ENCODE data around the gene TSEN2.
A peak's percentile ranks its signal among the peaks of the same experiment; 100 is the strongest.
"Not testable (repeated sequence)": the region's sequence is repeated elsewhere in the genome, so short reads cannot be mapped to it uniquely, and the experiment has no call there.

The TSEN2 gene

DNA sequence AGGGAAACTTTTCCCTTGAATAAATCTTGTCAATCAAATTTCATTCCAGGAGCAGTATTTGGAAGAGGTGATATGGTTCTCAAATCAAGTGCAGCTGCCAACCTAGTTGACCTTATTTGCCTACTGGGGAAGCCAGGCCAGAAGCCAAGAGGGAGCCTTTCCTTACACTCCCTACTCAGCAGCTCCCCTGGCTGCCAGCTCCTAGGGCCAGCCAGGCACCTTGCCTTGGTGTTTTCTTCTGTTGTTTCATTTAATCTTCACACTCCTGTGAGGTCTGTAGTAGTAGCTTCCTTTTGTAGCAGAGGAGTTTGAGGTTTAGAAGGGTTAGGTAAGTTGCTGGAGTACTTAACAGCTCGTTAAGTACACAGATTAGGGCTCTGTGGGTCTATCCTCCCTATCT, 38.4 kb downstream of the TSEN2 start:
- H3K9me3 Mint-ChIP-seq (ENCODE audit: low read depth): no peaks in the 10 kb centered on the region
- H3K4me1 Mint-ChIP-seq (ENCODE audit: low read depth): no peaks in the 10 kb centered on the region
- peaks cover 25% of the 10 kb centered on the region for H3K36me3 Mint-ChIP-seq

DNA sequence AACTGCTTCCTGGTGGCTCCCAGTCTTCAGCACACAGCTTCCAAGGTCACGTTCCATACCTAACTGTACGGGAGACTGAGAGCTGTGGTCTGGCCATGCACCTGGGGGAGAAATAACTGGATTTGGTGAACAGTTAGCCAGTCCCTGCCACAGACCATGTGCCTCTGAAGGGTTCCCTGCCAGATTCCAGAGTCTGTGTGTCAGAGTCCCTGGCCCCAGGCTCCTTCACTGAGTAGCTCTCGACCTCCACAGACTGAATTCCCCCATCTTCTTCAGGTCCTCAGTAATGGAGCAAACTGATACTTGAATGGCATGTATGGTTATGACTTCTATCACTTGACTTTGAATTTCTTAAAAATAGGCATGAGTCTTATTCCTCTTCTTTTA, 43.5 kb downstream of the TSEN2 start:
- Mint-ChIP-seq H3K27me3 (no peaks in the 10 kb centered on the region), H3K4me1 (ENCODE audit: low read depth) (no peaks in the 10 kb centered on the region), H3K27ac (no peak overlapping the region), H3K9me3 (ENCODE audit: low read depth) (no peaks in the 10 kb centered on the region), H3K4me3 (no peak overlapping the region), H3K36me3 (peaks cover 32% of the 10 kb centered on the region)

More for the DNA sequence above, 38.4 kb downstream of the TSEN2 start:
- Mint-ChIP-seq H3K27ac (no peak overlapping the region), H3K27me3 (no peaks in the 10 kb centered on the region), H3K4me3 (no peak overlapping the region)

DNA sequence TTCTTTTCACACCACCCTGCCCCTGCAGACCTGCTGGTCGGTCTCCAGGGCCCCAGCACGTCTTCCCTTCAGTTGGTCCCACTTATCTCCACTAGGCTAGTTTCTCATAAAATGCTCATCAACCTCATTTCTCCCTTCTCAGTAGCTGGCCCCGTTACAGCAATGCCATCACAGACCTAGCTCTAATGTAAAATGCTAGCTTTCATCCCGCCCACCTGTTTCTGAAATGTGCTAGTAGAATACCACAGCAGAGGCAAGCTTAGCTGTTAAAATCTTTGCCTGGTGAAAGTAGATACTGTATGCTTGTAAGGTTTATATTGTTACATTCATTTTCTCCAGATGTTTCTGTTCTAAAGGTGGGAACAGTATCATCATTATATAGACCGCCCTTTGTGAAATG, 47.9 kb downstream of the TSEN2 start:
- no peaks in the 10 kb centered on the region for H3K27me3 Mint-ChIP-seq
- peaks cover 19% of the 10 kb centered on the region for H3K36me3 Mint-ChIP-seq
- no peak overlapping the region for H3K27ac Mint-ChIP-seq
- no peak overlapping the region for H3K4me3 Mint-ChIP-seq
- no peaks in the 10 kb centered on the region for H3K9me3 Mint-ChIP-seq (ENCODE audit: low read depth)
- no peaks in the 10 kb centered on the region for H3K4me1 Mint-ChIP-seq (ENCODE audit: low read depth)

DNA sequence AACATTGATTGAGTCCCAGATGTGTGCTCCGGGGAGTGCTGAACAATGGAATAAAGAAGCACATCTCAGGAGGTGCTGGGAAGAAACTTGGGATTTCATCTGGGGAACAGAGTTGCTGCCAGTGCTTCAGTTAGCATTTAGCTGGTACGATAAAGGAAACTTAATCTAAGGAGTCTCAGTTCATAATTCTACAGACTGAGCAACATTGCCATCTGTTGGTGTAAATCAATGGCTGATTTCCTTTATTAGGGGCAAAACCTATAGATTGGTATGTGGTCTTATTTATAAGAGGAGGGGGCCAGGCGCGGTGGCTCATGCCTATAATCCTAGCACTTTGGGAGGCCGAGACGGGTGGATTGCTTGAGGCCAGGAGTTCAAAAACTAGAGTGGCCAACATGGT, 52.1 kb downstream of the TSEN2 start:
- Mint-ChIP-seq H3K27ac (no peak overlapping the region), H3K36me3 (peaks cover 9% of the 10 kb centered on the region), H3K9me3 (ENCODE audit: low read depth) (no peaks in the 10 kb centered on the region), H3K27me3 (no peaks in the 10 kb centered on the region), H3K4me3 (no peak overlapping the region), H3K4me1 (ENCODE audit: low read depth) (no peaks in the 10 kb centered on the region)

DNA sequence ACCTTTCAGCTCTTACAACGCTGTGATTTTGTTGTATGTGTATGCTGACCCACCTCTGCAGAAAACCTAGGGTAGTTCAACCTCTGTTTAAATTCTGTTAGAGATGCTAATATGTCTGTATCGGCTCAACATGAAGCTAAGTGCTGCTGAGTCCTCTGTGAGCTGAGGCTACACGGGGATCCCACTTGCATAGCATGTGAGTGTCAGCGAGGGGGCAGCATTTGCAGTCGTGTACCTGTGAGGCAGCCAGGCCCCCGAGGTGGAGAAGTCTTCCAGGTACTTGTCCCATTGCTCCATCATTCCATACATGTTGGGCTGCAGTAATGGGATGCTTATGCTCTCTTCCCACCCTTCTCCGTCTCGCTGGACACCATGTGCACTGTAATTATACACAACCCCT, 57.3 kb downstream of the TSEN2 start:
- Mint-ChIP-seq H3K4me1 (ENCODE audit: low read depth) (peaks cover 2% of the 10 kb centered on the region), H3K9me3 (ENCODE audit: low read depth) (no peaks in the 10 kb centered on the region), H3K4me3 (no peak overlapping the region), H3K36me3 (no peaks in the 10 kb centered on the region), H3K27ac (no peak overlapping the region), H3K27me3 (no peaks in the 10 kb centered on the region)

DNA sequence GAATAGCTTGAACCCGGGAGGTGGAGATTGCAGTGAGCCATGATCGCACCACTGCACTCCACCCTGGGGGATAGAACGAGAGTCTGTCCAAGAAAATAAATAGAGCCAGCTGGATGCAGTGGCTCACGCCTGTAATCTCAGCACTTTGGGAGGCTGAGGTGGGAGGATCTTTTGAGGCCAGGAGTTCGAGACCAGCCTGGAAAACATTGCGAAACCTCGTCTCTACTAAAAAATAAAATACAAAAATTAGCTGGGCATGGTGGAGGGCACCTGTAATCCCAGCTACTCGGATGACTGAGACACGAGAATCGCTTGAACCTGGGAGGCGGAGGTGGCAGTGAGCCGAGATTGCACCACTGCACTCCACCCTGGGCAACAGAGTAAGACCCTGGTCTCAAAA, 59.2 kb downstream of the TSEN2 start:
- H3K9me3 Mint-ChIP-seq (ENCODE audit: low read depth); H3K36me3 Mint-ChIP-seq; H3K27me3 Mint-ChIP-seq; H3K4me3 Mint-ChIP-seq; H3K4me1 Mint-ChIP-seq (ENCODE audit: low read depth); H3K27ac Mint-ChIP-seq: not testable (repeated sequence)

DNA sequence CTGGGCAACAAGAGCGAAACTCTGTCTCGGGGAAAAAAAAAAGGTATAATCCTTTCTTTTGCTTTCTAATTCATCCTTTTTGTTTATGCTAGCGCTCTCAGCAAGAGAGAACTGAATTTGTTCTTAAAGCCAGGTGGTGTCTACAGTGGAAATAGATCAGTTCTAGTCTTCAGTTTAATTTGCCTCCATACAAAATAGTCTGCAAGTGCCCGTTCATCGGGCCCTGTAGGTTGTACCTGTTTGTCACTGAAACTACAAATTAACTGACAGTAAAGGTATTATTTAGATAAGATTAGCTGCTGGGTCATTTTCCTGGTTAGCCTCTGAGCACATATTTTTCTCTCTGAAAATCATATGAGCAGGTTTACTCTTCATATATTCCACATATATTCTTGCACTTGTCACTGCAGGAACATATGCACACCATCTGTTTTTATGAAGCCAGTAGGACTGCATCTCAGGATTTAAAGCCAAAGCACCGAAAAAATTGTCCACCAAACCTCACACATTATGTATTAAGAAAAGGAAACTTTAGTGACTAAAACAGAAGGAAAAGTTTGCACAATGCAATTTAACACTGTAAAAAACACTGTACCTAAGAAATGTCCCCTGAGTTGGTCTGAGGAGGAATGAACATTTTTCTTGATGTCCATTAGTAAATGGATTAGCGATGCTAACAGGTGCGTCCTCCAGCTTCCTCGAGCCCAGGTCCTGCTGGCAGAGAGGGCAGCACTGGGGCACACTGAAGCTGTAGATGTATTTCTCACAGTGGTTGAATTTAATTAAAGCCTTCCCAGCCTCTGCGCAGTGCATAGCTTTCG, 60.6 kb downstream of the TSEN2 start:
- Mint-ChIP-seq H3K4me1 (ENCODE audit: low read depth) (peaks cover 2% of the 10 kb centered on the region), H3K36me3 (no peaks in the 10 kb centered on the region), H3K9me3 (ENCODE audit: low read depth) (no peaks in the 10 kb centered on the region), H3K27me3 (no peaks in the 10 kb centered on the region), H3K4me3 (no peak overlapping the region), H3K27ac (no peak overlapping the region)

DNA sequence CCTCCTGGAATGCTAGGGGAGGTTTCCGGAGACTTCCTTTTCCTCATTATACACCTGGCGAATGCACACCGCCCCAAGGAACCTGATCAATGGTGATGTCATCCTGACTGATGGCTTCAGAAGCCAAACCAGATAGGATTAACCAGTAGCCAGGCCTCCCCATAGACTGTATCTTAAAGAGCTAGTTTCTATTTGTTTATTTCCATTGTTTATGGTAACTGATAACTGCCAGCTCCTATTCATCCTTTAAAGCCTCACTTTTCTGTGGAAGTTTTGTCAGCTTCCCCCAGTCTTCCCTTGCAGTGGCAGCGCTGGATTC, 61.2 kb downstream of the TSEN2 start, which contains the start of gene MKRN2OS:
TSS of gene MKRN2OS (minus strand) at position 27 of the 319 bp plus-strand sequence. CDS start 35 bp downstream, outside the sequence.
- Mint-ChIP-seq H3K4me1 (ENCODE audit: low read depth) (peaks cover 2% of the 10 kb centered on the region), H3K27me3 (no peaks in the 10 kb centered on the region), H3K36me3 (no peaks in the 10 kb centered on the region), H3K27ac (no peak within 1 kb of the TSS), H3K4me3 (no peak within 1 kb of the TSS), H3K9me3 (ENCODE audit: low read depth) (no peaks in the 10 kb centered on the region)

DNA sequence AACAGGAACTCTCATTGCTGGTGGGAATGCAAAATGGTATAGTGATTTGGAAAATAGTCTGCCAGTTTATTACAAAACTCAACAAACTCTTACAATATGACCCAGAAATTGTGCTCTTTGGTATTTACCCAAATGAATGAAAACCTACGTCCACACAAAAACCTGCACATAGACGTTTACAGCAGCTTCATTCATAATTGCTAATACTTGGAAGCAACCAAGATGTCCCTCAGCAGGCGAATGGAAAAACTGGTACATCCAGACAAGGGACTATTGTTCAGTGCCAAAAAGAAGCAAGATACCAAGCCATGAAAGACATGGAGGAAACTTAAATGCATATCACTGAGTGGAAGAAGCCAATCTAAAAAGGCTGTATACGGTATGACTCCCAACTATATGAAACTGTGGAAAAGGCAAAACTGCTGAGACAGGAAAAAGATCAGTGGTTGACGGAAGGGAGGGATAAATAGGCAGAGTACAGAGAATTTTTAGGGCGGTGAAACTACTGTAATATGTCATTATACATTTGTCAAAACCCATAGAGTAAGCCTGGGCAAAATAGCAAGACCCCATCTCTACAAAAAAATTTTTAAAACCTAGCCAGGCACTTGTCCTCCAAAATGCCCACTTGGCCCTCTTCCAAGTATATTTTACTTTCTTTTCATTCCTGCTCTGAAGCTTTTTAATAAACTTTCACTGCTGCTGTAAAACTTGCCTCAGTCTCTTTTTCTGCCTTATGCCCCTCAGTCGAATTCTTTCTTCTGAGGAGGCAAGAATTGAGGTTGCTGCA, 65.9 kb downstream of the TSEN2 start:
- H3K27me3 Mint-ChIP-seq: peaks cover 8% of the 10 kb centered on the region
- H3K27ac Mint-ChIP-seq: no peak overlapping the region
- H3K4me3 Mint-ChIP-seq: no peak overlapping the region
- H3K36me3 Mint-ChIP-seq: no peaks in the 10 kb centered on the region
- no peaks in the 10 kb centered on the region for H3K9me3 Mint-ChIP-seq (ENCODE audit: low read depth)
- H3K4me1 Mint-ChIP-seq (ENCODE audit: low read depth): peaks cover 9% of the 10 kb centered on the region

DNA sequence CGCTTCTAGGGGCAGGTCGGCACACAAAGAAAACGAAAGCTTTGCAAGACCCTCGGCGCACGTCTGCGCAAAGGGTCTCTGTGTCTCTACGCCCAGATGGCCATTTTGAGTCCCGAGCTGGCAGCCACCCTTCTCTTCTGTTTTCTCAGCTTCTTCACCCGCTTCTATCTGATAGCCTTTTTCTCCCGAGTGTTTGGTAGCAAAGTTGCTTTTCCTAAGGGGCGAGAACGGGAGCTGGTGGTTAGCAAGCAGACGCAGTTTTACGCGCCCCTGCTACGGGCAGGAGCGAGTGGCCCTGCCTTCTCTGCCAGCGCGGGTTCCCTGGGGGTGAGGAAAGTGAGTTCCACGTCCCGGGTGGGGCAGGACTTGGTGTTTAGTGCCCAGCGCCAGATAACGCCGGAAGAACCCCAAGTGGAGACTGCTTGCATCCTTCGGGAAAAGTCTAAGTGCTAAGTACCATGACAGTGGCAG, 69.7 kb downstream of the TSEN2 start:
- peaks cover 33% of the 10 kb centered on the region for H3K4me1 Mint-ChIP-seq (ENCODE audit: low read depth)

DNA sequence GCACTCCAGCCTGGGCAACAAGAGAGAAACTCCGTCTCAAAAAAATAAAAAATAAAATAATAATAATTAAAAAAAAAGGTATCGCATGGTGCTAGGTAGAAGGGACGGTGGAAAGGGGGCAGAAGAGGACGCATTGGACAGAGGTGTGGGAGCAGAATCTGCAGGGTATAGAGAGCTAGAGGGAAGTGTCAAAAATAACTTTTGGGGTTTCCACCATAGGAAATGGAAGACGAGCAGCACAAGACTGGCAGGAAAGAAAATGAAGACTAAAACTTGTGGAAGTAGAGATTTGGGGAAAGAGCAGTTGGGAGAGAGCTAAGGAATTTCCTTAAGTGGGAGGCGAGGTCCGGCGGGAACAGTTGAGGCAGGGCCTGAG, 72.0 kb downstream of the TSEN2 start:
- Mint-ChIP-seq H3K4me1 (ENCODE audit: low read depth) (peaks cover 56% of the 10 kb centered on the region), H3K27ac (peak overlapping the region; percentile 64), H3K36me3 (peaks cover 4% of the 10 kb centered on the region), H3K9me3 (ENCODE audit: low read depth) (no peaks in the 10 kb centered on the region), H3K4me3 (peak overlapping the region; percentile 97), H3K27me3 (peaks cover 15% of the 10 kb centered on the region)

More for the DNA sequence above, 69.7 kb downstream of the TSEN2 start:
- Mint-ChIP-seq H3K27me3 (peaks cover 15% of the 10 kb centered on the region), H3K27ac (no peak overlapping the region), H3K36me3 (peaks cover 2% of the 10 kb centered on the region), H3K9me3 (ENCODE audit: low read depth) (no peaks in the 10 kb centered on the region), H3K4me3 (peak overlapping the region; percentile 86)

DNA sequence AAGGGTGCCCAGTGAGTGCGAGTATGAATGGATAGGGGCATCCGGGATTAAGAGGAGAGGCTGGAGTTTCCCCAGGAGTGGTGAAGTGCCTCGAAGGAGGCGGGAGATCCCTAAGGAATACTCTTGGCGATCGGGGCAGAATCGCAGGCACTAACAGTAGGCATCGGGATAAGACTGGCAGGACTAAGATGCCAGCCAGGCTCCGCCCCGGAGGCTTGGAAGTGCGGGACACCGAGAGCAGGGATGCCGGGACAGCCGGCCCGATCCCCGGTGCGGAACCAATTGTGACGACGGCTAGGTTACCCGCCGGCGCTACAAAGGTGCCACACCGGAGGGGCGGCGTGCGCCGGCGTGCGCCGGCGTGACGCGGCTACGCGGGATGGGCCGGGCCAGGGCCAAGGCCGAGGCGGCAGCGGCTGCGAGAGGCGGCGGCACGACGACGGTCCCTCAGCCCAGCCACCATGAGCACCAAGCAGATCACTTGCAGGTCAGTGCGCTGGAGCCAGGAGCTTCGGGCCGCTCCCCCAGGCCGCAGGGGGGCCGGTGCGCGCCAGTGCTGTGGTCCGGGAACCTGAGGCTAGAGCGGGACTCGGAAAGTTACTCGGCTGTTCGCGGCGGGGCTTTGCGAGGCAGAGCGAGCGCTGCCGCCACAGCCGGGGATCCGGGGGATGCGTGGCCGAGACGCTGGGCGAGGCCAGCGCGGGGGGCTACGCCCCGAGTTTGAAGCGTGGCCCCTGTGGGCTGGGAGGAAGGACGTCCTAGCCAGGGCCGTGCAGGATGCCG, 72.6 kb downstream of the TSEN2 start, which contains the start of gene MKRN2:
TSS of gene MKRN2 (plus strand) at position 398 of the 783 bp plus-strand sequence. CDS start at position 462, 64 bp downstream.
- H3K27me3 Mint-ChIP-seq: peaks cover 15% of the 10 kb centered on the region
- H3K27ac Mint-ChIP-seq: peak within 1 kb of the TSS; percentile 92
- H3K9me3 Mint-ChIP-seq (ENCODE audit: low read depth): no peaks in the 10 kb centered on the region
- peaks cover 62% of the 10 kb centered on the region for H3K4me1 Mint-ChIP-seq (ENCODE audit: low read depth)
- peaks cover 4% of the 10 kb centered on the region for H3K36me3 Mint-ChIP-seq
- H3K4me3 Mint-ChIP-seq: peak within 1 kb of the TSS; percentile 97

DNA sequence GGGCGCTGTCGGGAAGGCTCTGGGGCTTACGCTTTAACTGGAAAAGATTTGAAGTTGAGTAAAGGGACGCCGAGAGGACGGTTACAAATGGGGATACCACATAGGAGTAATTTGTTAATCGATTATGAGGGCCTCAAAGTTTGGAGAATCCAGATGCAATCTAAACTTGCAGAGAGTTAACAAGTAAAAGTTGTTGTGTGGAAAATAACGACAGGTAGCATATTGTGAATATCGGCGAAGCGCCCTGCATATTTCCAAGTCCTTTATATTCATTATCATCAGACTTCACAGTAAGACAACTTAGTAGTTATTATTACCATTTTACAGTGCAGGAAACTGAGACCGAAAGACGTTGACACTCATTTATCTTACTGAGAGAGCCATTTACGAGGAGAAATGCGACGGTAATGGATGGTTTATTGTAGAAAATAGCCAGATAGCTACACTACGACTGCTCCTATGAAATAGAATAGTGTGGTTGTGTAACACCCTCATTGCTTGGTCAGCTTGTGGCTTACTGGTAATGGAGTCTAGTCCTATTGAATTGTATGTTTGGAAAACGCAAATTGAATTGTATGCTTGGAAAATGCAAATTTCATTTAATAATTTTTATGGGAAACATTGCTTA, 73.3 kb downstream of the TSEN2 start:
- peak overlapping the region; percentile 97 for H3K4me3 Mint-ChIP-seq
- no peaks in the 10 kb centered on the region for H3K9me3 Mint-ChIP-seq (ENCODE audit: low read depth)
- H3K27me3 Mint-ChIP-seq: peaks cover 15% of the 10 kb centered on the region
- peaks cover 69% of the 10 kb centered on the region for H3K4me1 Mint-ChIP-seq (ENCODE audit: low read depth)
- peaks cover 4% of the 10 kb centered on the region for H3K36me3 Mint-ChIP-seq
- peak overlapping the region; percentile 92 for H3K27ac Mint-ChIP-seq

DNA sequence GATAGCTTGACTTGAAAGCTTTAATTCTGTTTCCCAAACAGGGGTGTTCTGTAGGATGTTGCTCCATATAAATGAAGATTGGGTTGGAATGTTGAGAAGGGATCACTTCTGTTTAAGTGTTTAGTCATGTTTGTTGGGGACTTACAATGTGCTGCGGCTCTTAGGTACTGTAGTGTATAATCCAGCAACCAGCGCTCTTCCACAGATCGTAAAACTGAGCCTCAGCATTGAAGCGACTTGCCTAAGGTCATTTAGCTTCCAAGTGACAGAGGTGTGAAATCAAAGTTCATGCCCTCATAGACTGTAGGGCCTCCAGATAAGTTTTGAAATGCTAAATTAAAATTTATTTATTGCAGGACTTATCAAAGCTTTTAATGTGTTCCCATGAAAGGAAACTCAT, 74.4 kb downstream of the TSEN2 start:
- peak overlapping the region; percentile 97 for H3K4me3 Mint-ChIP-seq
- H3K4me1 Mint-ChIP-seq (ENCODE audit: low read depth): peaks cover 68% of the 10 kb centered on the region
- no peaks in the 10 kb centered on the region for H3K9me3 Mint-ChIP-seq (ENCODE audit: low read depth)
- peaks cover 11% of the 10 kb centered on the region for H3K27me3 Mint-ChIP-seq
- H3K36me3 Mint-ChIP-seq: peaks cover 4% of the 10 kb centered on the region
- peak overlapping the region; percentile 50 for H3K27ac Mint-ChIP-seq

Measured in activated naive CD8-positive, alpha-beta T cell (primary cell).